Measurements from ENCODE around the gene OR14A16. TPM values are rescaled to one million over a fixed set of nuclear protein-coding genes. Genes with fewer than 3 reads are reported as not detected.

OR14A16 gene
- total RNA-seq, 4 donors from 2014 or later, result not detected

DNA sequence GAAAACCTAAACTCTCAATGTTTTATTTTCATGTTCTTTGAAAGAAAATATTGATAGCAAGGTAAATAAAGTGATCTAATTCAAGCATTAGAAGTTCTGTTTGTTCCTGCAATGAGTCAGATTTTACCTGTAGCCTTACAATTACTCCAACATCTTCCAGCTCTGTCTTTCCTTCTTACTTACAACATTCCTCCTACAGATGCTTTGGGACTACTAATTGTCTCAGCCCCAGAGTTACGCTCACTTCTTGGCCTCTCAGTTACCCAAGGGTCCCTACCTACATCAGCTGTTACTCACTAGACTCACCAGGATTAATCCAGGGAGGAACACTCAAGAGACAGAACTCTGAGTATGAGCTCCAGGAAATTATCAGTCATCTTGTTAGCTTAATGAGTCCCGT is 26.4 kb downstream of the OR14A16 start:
- TF ChIP-seq CTCF (IDR thresholded peaks at IDR 0.05; ENCODE audit: low read depth), result no peak

GRCh38 chr1:247769603-247770002 is 54.3 kb downstream of the OR14A16 start:
- no peak for TF ChIP-seq CTCF (IDR thresholded peaks at IDR 0.05; ENCODE audit: low read depth)

Other genes with a start within 250 kb of the OR14A16 start
- not detected for gene OR2G2, start 235.8 kb downstream of the OR14A16 start, total RNA-seq
- gene OR2G3, start 218.5 kb downstream of the OR14A16 start, total RNA-seq, result not detected
- not detected for gene OR13G1, start 144.4 kb downstream of the OR14A16 start, total RNA-seq
- not detected for gene OR6F1, start 107.5 kb downstream of the OR14A16 start, total RNA-seq
- not detected for gene OR14K1, start 85.5 kb downstream of the OR14A16 start, total RNA-seq
- not detected for gene OR14A2, start 76.0 kb downstream of the OR14A16 start, total RNA-seq
- gene OR1C1, start 63.6 kb downstream of the OR14A16 start, total RNA-seq, result not detected
- not detected for gene OR11L1, start 17.8 kb upstream of the OR14A16 start, total RNA-seq
- 1 to 10 TPM in 2 of 4 donors, under 1 TPM in 2; 0.33 to 7.0 (median 1.2) TPM for gene TRIM58, start 33.1 kb upstream of the OR14A16 start, total RNA-seq
- 1 to 10 TPM in 1 of 4 donors, not detected in 3; 3.1 TPM for gene OR2W3, start 71.5 kb upstream of the OR14A16 start, total RNA-seq
- gene OR2T8, start 96.1 kb upstream of the OR14A16 start, total RNA-seq, result not detected
- gene OR2AJ1, start 100.8 kb upstream of the OR14A16 start, total RNA-seq, result not detected
- gene OR2L8, start 124.7 kb upstream of the OR14A16 start, total RNA-seq, result not detected
- under 1 TPM in 1 of 4 donors, not detected in 3; 0.34 TPM for gene OR2AK2, start 141.1 kb upstream of the OR14A16 start, total RNA-seq
- under 1 TPM in 3 of 4 donors, not detected in 1; 0.22 to 0.65 (median 0.38) TPM for gene OR2L5, start 189.5 kb upstream of the OR14A16 start, total RNA-seq
- under 1 TPM in 1 of 4 donors, not detected in 3; 0.19 TPM for gene OR2L2, start 206.0 kb upstream of the OR14A16 start, total RNA-seq
- not detected for gene OR2L3, start 222.7 kb upstream of the OR14A16 start, total RNA-seq

All from subcutaneous adipose tissue (tissue), 4 donors.